ENCODE data around the gene SART1. TPM values are rescaled to one million over a fixed set of nuclear protein-coding genes. Genes with fewer than 3 reads are reported as not detected.

The SART1 gene
- total RNA-seq, 4 donors from 2014 or later, result 12.0 to 55.2 (median 33.3) TPM

DNA sequence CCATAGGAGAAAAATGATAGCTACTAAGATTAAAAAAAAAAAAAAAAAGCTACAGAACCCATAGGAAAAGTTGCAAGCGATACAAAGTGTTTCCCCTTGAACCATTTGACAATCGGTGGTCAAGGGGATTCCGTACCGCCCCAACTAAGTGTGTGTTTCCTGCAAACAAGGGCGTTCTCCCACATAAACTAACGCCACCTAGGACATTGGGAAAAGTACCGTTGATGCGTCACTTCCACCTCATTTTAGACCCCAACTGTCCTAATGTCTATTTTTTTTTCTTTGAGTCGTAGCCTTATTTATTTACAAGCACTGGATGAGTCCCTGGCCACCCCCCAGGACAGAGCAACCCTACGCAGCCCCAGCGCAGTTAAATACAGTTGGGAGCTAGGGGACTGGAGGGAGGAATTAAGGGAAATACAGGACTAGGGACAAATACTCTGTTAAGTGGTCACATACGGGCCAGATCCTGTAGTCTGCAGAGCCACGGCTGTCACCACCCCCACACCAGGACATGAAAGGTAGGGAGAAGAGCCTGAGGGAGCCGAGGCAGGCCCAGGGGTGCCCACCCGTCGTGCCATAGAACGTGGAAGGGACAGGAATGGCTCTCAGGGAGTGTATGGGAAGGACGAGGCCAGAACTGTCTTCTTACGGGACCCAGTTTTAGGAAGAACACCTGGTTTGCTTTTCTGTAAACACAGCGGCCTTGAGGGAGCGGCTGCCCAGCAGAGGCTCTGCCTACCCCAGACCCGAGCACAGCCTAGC, 21.5 kb downstream of the SART1 start:
- H3K36me3 ChIP-seq, result peaks cover 0 to 21% of the 10 kb centered on the region in 2 donors
- H3K4me3 ChIP-seq, result no peak overlapping the region
- no peak for DNase-seq
- H3K9me3 ChIP-seq, result no peaks in the 10 kb centered on the region
- H3K4me1 ChIP-seq, result no peaks in the 10 kb centered on the region
- intact Hi-C loops (cut with DNase I; ENCODE audit: low total_unique reads), result loop anchor here (10.0 kb wide), 1 partner anchor 198 kb away; the partner anchor contains the start of genes AP5B1 and OVOL1
- ATAC-seq, result no peak
- no peak overlapping the region for H3K27ac ChIP-seq
- in situ Hi-C loops (cut with MboI; ENCODE audit: low sequenced_read_pairs in 4 of 4), result loop anchor here in 2 of 4 donors (10.0 to 25.0 kb wide), 2 partner anchors 98 to 271 kb away; partner anchors contain the start of genes FIBP (in 2 of the 2), KAT5 (in 2 of the 2) and RNASEH2C (in 2 of the 2)
- no peak for TF ChIP-seq CTCF (IDR thresholded peaks at IDR 0.05 in 4 of 5, conservative IDR thresholded peaks at IDR 0.05 in 1 of 5)
- TF ChIP-seq POLR2A (IDR thresholded peaks at IDR 0.05), result no peak
- no peaks in the 10 kb centered on the region for H3K27me3 ChIP-seq

GRCh38 chr11:65983589-65983987, 22.1 kb downstream of the SART1 start:
- H3K4me3 ChIP-seq, result no peak overlapping the region
- H3K27me3 ChIP-seq, result no peaks in the 10 kb centered on the region
- DNase-seq (no peak), ATAC-seq (no peak)
- no peaks in the 10 kb centered on the region for H3K4me1 ChIP-seq
- intact Hi-C loops (cut with DNase I; ENCODE audit: low total_unique reads), result loop anchor here (10.0 kb wide), 1 partner anchor 199 kb away; the partner anchor contains the start of genes AP5B1 and OVOL1
- peaks cover 0 to 15% of the 10 kb centered on the region in 2 donors for H3K36me3 ChIP-seq
- TF ChIP-seq CTCF (IDR thresholded peaks at IDR 0.05 in 4 of 5, conservative IDR thresholded peaks at IDR 0.05 in 1 of 5) (no peak), POLR2A (IDR thresholded peaks at IDR 0.05) (no peak)
- no peak overlapping the region for H3K27ac ChIP-seq
- H3K9me3 ChIP-seq, result no peaks in the 10 kb centered on the region
- in situ Hi-C loops (cut with MboI; ENCODE audit: low sequenced_read_pairs in 4 of 4), result loop anchor here in 2 of 4 donors (10.0 to 25.0 kb wide), 2 partner anchors 99 to 271 kb away; partner anchors contain the start of genes FIBP (in 2 of the 2), KAT5 (in 2 of the 2) and RNASEH2C (in 2 of the 2)

DNA sequence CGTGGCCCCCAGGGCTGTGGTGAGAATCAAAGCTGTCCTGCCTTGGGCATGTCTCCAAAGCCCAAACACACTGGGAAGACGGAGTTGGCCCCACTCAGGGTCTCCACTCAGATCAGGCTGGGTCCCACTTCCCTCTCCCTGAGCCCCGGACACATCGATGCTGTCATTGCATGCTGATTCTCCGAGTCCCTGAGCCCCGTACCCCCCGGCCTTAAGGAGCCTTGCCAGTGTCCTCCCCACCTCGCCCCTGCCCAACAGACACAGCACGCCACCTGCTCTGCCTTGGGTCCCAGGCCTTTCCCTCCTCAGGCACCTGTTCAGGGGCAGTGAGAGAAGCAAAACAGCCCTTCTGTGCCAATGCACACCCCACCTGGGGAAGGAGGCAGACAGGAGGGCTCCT, 25.8 kb downstream of the SART1 start:
- in situ Hi-C loops (cut with MboI; ENCODE audit: low sequenced_read_pairs in 4 of 4) (loop anchor here in 3 of 4 donors (5.0 to 25.0 kb wide), 3 partner anchors 103 to 275 kb away; partner anchors contain the start of genes FIBP (in 2 of the 3), KAT5 (in 2 of the 3) and RNASEH2C (in 2 of the 3)), intact Hi-C loops (cut with DNase I; ENCODE audit: low total_unique reads) (loop anchor here (10.0 kb wide), 1 partner anchor 203 kb away; the partner anchor contains the start of genes AP5B1 and OVOL1)
- H3K27me3 ChIP-seq, result no peaks in the 10 kb centered on the region
- H3K4me1 ChIP-seq, result no peaks in the 10 kb centered on the region
- H3K9me3 ChIP-seq, result no peaks in the 10 kb centered on the region
- H3K4me3 ChIP-seq, result no peak overlapping the region
- ATAC-seq (no peak), DNase-seq (no peak)
- H3K27ac ChIP-seq, result no peak overlapping the region
- TF ChIP-seq CTCF (IDR thresholded peaks at IDR 0.05 in 4 of 5, conservative IDR thresholded peaks at IDR 0.05 in 1 of 5), result no peak
- TF ChIP-seq POLR2A (IDR thresholded peaks at IDR 0.05), result no peak
- H3K36me3 ChIP-seq, result no peaks in the 10 kb centered on the region

- intact Hi-C loops (cut with DNase I; ENCODE audit: low total_unique reads) (loop anchor here (1.0 to 10.0 kb wide), 8 partner anchors 20 to 283 kb away; partner anchors contain the start of genes AP5B1, C11orf68, DRAP1 and FIBP), in situ Hi-C loops (cut with MboI; ENCODE audit: low sequenced_read_pairs in 4 of 4) (loop anchor here in 3 of 4 donors (5.0 to 25.0 kb wide), 3 partner anchors 104 to 277 kb away; partner anchors contain the start of genes FIBP (in 2 of the 3), KAT5 (in 2 of the 3) and RNASEH2C (in 2 of the 3))
- TF ChIP-seq CTCF (IDR thresholded peaks at IDR 0.05 in 4 of 5, conservative IDR thresholded peaks at IDR 0.05 in 1 of 5) (peak; percentile 88 to 98 (median 93)), POLR2A (IDR thresholded peaks at IDR 0.05) (no peak)
- H3K36me3 ChIP-seq, result no peaks in the 10 kb centered on the region
- H3K27me3 ChIP-seq, result no peaks in the 10 kb centered on the region
- peak; percentile 100 for ATAC-seq
- no peaks in the 10 kb centered on the region for H3K9me3 ChIP-seq
- H3K4me3 ChIP-seq, result no peak overlapping the region
- no peaks in the 10 kb centered on the region for H3K4me1 ChIP-seq
- peak; percentile 83 to 91 for DNase-seq
- H3K27ac ChIP-seq, result peak overlapping the region in 3 of 4 donors; percentile 6 to 40 (median 32)
These were observed 27.5 kb downstream of the SART1 start for GRCh38 chr11:65988791-65989592.

Measured in gastrocnemius medialis (tissue), 4 donors.